8988T (cell line): ENCODE measurements around the gene CORO7.

Experiments used
- DNase-seq: peaks from one replicate; pipeline ENCODE4 v3.0.0; 2011

CORO7 gene

GRCh38 chr16:4370570-4371356, 45.6 kb downstream of the CORO7 start:
- DNase-seq: no peak

- no peak for DNase-seq
These were observed 46.2 kb downstream of the CORO7 start for GRCh38 chr16:4370151-4370550.

- DNase-seq: no peak
These were observed 47.2 kb downstream of the CORO7 start for GRCh38 chr16:4369007-4369733.

GRCh38 chr16:4367393-4367856, 49.0 kb downstream of the CORO7 start:
- DNase-seq: no peak

- DNase-seq: no peak
These were observed 50.4 kb downstream of the CORO7 start for GRCh38 chr16:4366016-4366415.

GRCh38 chr16:4365615-4366014, 50.8 kb downstream of the CORO7 start:
- no peak for DNase-seq

- DNase-seq: no peak
These were observed 51.4 kb downstream of the CORO7 start for GRCh38 chr16:4365014-4365406.

- no peak for DNase-seq
These were observed 52.0 kb downstream of the CORO7 start for GRCh38 chr16:4364196-4365013.

GRCh38 chr16:4362476-4363135, 53.8 kb downstream of the CORO7 start:
- no peak for DNase-seq

- no peak for DNase-seq
These were observed 54.5 kb downstream of the CORO7 start for GRCh38 chr16:4361944-4362311.

GRCh38 chr16:4361033-4361943, 55.1 kb downstream of the CORO7 start:
- no peak for DNase-seq

GRCh38 chr16:4360538-4361021, 55.8 kb downstream of the CORO7 start:
- no peak for DNase-seq

- no peak for DNase-seq
These were observed 56.5 kb downstream of the CORO7 start for GRCh38 chr16:4359914-4360313.

GRCh38 chr16:4358831-4359561, 57.4 kb downstream of the CORO7 start:
- no peak for DNase-seq

GRCh38 chr16:4358236-4358635, 58.2 kb downstream of the CORO7 start:
- DNase-seq: no peak

- DNase-seq: no peak
These were observed 59.6 kb downstream of the CORO7 start for GRCh38 chr16:4356820-4357219.

- DNase-seq: no peak
These were observed 61.6 kb downstream of the CORO7 start for GRCh38 chr16:4354512-4355409.

- DNase-seq: no peak
These were observed 62.7 kb downstream of the CORO7 start for GRCh38 chr16:4353675-4354074.

- DNase-seq: no peak
These were observed 63.6 kb downstream of the CORO7 start for GRCh38 chr16:4352843-4353242.

- no peak for DNase-seq
These were observed 64.5 kb downstream of the CORO7 start for GRCh38 chr16:4351880-4352279.
